Tibial nerve (tissue), 4 donors: ENCODE data around the gene CACNA1I. TPM values are rescaled to one million over a fixed set of nuclear protein-coding genes. Genes with fewer than 3 reads are reported as not detected.

Experiments used
- DNase-seq, 2 donors: peaks; one replicate each; pipeline ENCODE4 v3.0.0-alpha.2; 2019; ENCODE audit warnings: low spot score in 2 of 2
- H3K27ac ChIP-seq, 4 donors: fragments of 200-600 bp; sonication (generic) in 3 of 4; one replicate each; pipeline ENCODE4 v1.5.1; 2017 to 2019; ENCODE audit warnings: mild to moderate bottlenecking in 1 of 4
- H3K27me3 ChIP-seq, 2 donors: fragments of 200-600 bp; sonication (generic) in 1 of 2; one replicate each; pipeline versions ENCODE4 v1.5.1 to v1.6.0; 2017 to 2019
- H3K36me3 ChIP-seq, 3 donors: fragments of 200-600 bp; sonication (generic); one replicate each; pipeline ENCODE4 v1.5.1; 2018 to 2019
- H3K4me1 ChIP-seq, 4 donors: fragments of 200-600 bp; sonication (generic) in 3 of 4; one replicate each; pipeline ENCODE4 v1.5.1; 2017 to 2019
- H3K4me3 ChIP-seq, 4 donors: fragments of 200-600 bp; sonication (generic) in 3 of 4; one replicate each; pipeline ENCODE4 v1.5.1; 2017 to 2019; ENCODE audit warnings: mild to moderate bottlenecking in 1 of 4, moderate library complexity in 1 of 4
- H3K9me3 ChIP-seq, 4 donors: fragments of 200-600 bp; sonication (generic) in 3 of 4; one replicate each; pipeline ENCODE4 v1.5.1; 2017 to 2019
- EP300 ChIP-seq, 2 donors: sonication (generic); formaldehyde crosslinking; IDR thresholded peaks; one replicate each; pipeline ENCODE4 v1.6.1; 2017; ENCODE audit warnings: antibody characterized with exemption in 2 of 2, mild to moderate bottlenecking in 1 of 2
- POLR2A ChIP-seq, 2 donors: fragments of 450-650 bp; IDR thresholded peaks; one replicate each; pipeline ENCODE4 v1.6.1; 2017; ENCODE audit warnings: antibody characterized with exemption in 2 of 2, mild to moderate bottlenecking in 2 of 2, moderate library complexity in 2 of 2
- WGBS, 2 donors: methylation state at CpG; one replicate each; pipeline ENCODE4 v1.1.5; 2018; 5-methylcytosine and 5-hydroxymethylcytosine counted together
- total RNA-seq, 4 donors: library from RNA; depleted of rRNA; stranded (reverse); fragments of >200 nt; gene quantifications; one replicate each; pipeline ENCODE4 v1.1.0, GENCODE V29; 2016
- TF ChIP-seq, protein P1 (sequence below), 5 experiments: fragments of 200-600 bp in 3 of 5; fragments of 450-650 bp in 2 of 5; sonication (generic) in 3 of 5; IDR thresholded peaks; one replicate each; pipeline ENCODE4 v1.5.1; 2016 to 2019; ENCODE audit warnings: antibody characterized with exemption in 5 of 5, mild to moderate bottlenecking in 3 of 5, moderate library complexity in 2 of 5

The CACNA1I gene
- total RNA-seq, 4 donors from 2014 or later, result 0.42 to 0.78 (median 0.52) TPM

DNA sequence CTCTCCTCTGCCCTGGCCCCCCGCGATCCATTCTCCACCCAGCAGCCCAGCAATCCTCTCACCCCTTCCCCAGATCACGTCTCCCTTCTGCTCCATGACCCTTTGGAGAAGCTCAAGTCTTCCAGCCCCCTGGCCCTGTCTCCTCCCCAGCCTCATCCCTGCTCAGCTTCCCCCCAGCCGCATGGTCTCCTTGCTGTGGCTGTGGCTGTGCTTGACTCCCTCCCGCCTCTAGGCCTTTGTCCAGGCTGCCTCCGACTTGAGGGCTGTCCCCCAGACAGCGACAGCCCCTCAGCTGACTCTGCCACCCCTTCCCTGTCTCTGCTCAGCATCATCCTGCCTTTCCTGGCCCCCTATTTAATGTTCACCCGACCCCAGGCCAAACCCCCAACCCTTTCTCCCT is 59.3 kb downstream of the CACNA1I start:
- H3K4me3 ChIP-seq, result no peak overlapping the region
- H3K9me3 ChIP-seq, result peaks cover 0 to 14% (median 0%) of the 10 kb centered on the region in 4 donors
- WGBS, 2 donors, result 60 to 71% methylated on average over 8 of the region's 8 CpGs
- no peak overlapping the region for H3K27ac ChIP-seq
- no peaks in the 10 kb centered on the region for H3K36me3 ChIP-seq
- TF ChIP-seq EP300 (IDR thresholded peaks at IDR 0.05), result no peak
- no peak for TF ChIP-seq POLR2A (IDR thresholded peaks at IDR 0.05)
- no peak for DNase-seq
- no peaks in the 10 kb centered on the region for H3K4me1 ChIP-seq
- H3K27me3 ChIP-seq, result peaks cover 0 to 18% of the 10 kb centered on the region in 2 donors

DNA sequence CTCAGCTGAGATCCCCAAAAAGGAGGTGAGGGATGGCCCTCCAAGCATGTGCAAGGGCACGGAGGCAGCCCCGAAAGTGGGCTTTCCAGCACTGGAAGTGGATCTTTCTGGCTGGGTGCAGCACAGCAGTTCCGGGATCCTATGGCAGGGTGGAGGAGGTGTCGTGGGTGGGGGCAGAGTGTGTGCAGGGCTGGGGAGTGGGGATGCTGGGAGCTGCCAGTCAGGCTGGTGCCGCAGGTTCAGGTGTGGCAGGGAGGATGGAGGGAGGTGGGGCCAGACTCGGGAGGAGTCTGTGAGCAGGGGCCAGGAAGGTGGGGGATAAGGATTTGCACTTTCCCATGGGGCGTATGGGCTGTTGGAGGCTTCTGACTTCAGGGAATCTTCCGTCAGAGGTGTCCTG is 60.2 kb downstream of the CACNA1I start:
- WGBS, 2 donors, result 77 to 79% methylated on average over 8 of the region's 8 CpGs
- Histone ChIP-seq H3K9me3 (peaks cover 0 to 14% (median 0%) of the 10 kb centered on the region in 4 donors), H3K4me3 (no peak overlapping the region), H3K4me1 (no peaks in the 10 kb centered on the region), H3K27me3 (peaks cover 0 to 18% of the 10 kb centered on the region in 2 donors), H3K36me3 (no peaks in the 10 kb centered on the region), H3K27ac (no peak overlapping the region)
- no peak for DNase-seq
- TF ChIP-seq EP300 (IDR thresholded peaks at IDR 0.05), result no peak

DNA sequence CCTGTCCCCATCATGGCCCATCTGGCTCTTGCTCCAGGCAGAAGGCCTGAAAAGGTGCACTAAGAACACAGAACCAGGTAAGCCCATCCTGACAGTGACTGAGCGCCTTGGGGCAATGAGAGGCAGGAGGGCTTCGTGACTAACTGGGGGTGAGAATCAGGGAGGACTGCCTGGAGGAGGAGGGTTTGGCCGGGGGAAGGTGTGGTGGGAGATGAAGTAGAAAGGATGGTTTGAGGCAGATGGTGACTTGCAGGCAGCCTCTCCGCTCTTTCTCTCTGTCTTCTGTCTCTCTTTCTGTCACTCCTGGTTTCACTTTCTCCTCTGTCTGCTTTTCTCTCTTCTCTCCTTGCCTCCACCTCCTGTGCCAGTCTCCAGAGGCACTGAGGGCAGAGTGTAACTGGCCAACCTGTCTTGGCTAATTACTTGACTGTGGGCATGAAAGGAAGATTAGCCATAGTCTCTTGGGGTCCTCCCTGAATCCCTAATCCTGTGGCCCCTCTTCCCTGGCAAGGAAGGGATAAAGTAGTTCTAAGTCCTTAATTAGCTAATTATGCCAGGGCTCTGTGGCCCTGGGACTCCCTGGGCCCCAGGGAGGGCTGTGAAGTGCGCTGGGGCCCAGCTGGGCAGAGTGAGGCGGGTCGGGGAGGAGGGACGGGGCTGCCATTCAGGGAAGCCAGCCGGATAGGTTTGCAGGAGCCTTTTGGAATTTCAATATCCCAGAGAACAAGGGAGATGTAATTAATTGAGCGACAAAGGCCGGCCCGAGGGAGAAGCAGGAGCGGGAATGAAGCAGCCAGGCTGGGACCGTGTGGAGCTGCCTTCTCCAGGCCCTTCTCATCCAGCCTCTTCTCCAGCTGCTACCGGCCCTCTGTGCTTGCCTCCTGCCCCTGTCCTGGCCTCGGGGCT is 61.1 kb downstream of the CACNA1I start:
- peaks cover 0 to 18% of the 10 kb centered on the region in 2 donors for H3K27me3 ChIP-seq
- H3K36me3 ChIP-seq, result no peaks in the 10 kb centered on the region
- TF ChIP-seq POLR2A (IDR thresholded peaks at IDR 0.05), result no peak
- TF ChIP-seq, protein P1, sequence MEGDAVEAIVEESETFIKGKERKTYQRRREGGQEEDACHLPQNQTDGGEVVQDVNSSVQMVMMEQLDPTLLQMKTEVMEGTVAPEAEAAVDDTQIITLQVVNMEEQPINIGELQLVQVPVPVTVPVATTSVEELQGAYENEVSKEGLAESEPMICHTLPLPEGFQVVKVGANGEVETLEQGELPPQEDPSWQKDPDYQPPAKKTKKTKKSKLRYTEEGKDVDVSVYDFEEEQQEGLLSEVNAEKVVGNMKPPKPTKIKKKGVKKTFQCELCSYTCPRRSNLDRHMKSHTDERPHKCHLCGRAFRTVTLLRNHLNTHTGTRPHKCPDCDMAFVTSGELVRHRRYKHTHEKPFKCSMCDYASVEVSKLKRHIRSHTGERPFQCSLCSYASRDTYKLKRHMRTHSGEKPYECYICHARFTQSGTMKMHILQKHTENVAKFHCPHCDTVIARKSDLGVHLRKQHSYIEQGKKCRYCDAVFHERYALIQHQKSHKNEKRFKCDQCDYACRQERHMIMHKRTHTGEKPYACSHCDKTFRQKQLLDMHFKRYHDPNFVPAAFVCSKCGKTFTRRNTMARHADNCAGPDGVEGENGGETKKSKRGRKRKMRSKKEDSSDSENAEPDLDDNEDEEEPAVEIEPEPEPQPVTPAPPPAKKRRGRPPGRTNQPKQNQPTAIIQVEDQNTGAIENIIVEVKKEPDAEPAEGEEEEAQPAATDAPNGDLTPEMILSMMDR (IDR thresholded peaks at IDR 0.05), result no peak
- no peak for TF ChIP-seq EP300 (IDR thresholded peaks at IDR 0.05)
- no peaks in the 10 kb centered on the region for H3K4me1 ChIP-seq
- WGBS, 2 donors, result 62 to 67% methylated on average over 16 of the region's 16 CpGs
- H3K27ac ChIP-seq, result no peak overlapping the region
- DNase-seq, result no peak
- peaks cover 0 to 14% (median 0%) of the 10 kb centered on the region in 4 donors for H3K9me3 ChIP-seq
- H3K4me3 ChIP-seq, result no peak overlapping the region

DNA sequence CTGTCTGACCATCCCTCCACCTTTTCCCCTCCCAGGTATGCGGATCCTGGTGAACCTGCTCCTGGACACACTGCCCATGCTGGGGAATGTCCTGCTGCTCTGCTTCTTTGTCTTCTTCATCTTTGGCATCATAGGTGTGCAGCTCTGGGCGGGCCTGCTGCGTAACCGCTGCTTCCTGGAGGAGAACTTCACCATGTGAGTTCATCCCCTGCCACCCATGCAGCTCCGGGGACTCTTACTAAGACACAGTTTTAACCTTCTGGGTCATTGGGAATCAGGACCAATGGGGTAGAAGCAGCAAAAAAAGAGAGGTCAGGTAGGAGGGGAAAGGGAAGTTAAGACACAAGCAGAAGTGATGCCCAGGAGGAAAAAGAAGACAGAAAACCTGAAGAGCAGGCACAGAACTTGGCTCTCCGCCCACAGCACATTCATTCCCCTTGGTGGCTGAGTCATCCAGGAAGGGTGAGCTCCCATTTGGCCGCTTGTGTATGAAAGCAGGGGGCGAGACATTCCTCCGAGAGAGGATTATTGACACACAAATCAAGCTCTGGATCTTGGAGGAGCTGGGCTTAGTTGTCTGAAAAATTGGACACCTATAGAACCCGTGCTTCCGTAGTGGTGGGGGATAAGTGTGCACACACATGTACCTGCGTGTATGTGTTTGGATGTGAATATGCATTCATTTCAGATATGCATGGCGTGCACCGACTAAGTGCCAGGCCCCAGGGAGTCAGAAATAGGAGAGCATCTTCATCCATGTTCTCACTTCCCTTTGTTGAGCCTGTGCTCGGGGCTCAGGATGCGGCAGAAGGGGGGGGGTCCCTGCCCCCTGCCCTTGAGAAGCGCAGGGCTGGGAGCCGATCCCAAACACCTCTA is 64.2 kb downstream of the CACNA1I start:
- TF ChIP-seq EP300 (IDR thresholded peaks at IDR 0.05), result no peak
- TF ChIP-seq, protein P1 (IDR thresholded peaks at IDR 0.05), result no peak
- TF ChIP-seq POLR2A (IDR thresholded peaks at IDR 0.05), result no peak
- Histone ChIP-seq H3K27me3 (peaks cover 0 to 7% of the 10 kb centered on the region in 2 donors), H3K27ac (no peak overlapping the region), H3K4me3 (no peak overlapping the region), H3K36me3 (no peaks in the 10 kb centered on the region), H3K9me3 (peaks cover 0 to 17% (median 0%) of the 10 kb centered on the region in 4 donors), H3K4me1 (no peaks in the 10 kb centered on the region)
- no peak for DNase-seq
- 80% methylated on average over 18 of the region's 18 CpGs for WGBS, 2 donors

DNA sequence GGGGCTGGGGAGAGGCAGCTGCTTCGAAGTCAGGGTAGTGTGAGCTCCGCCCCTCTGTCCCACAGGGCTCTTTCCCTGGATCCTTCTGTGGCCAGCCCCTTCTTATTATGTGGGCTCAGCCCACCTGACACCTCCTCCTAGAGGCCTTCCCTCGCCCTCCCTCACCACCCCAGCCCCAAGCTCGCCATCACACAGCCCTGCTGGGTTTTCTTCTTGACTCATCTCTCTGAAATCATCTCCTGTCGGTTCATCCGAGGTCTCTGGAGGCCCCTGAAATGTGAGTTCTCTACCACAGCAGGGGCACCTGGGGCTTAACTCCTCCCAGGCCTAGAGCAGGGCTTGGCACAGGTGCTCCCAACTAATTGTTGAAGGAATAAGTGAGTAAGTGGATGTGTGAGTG is 65.2 kb downstream of the CACNA1I start:
- 62 to 66% methylated on average over 6 of the region's 6 CpGs for WGBS, 2 donors
- Histone ChIP-seq H3K9me3 (peaks cover 0 to 19% (median 0%) of the 10 kb centered on the region in 4 donors), H3K27me3 (peaks cover 0 to 1% of the 10 kb centered on the region in 2 donors), H3K4me1 (no peaks in the 10 kb centered on the region), H3K27ac (no peak overlapping the region), H3K36me3 (no peaks in the 10 kb centered on the region), H3K4me3 (no peak overlapping the region)
- DNase-seq, result no peak
- TF ChIP-seq POLR2A (IDR thresholded peaks at IDR 0.05), result no peak
- TF ChIP-seq, protein P1 (IDR thresholded peaks at IDR 0.05), result no peak
- no peak for TF ChIP-seq EP300 (IDR thresholded peaks at IDR 0.05)
